Panc1 (cell line): ENCODE measurements around the gene ZNF333.

Experiments used
- POLR2AphosphoS5 ChIP-seq: IDR thresholded peaks from 2 replicates; pipeline ENCODE4 v1.6.1; 2012; ENCODE audit warnings: mild to moderate bottlenecking, low read depth, low read length, moderate library complexity
- TF ChIP-seq, protein P1 (sequence below): fragments of 450-650 bp; IDR thresholded peaks from 2 replicates; pipeline ENCODE4 v1.5.1; 2017; ENCODE audit warnings: mild to moderate bottlenecking

- TF ChIP-seq, protein P1, sequence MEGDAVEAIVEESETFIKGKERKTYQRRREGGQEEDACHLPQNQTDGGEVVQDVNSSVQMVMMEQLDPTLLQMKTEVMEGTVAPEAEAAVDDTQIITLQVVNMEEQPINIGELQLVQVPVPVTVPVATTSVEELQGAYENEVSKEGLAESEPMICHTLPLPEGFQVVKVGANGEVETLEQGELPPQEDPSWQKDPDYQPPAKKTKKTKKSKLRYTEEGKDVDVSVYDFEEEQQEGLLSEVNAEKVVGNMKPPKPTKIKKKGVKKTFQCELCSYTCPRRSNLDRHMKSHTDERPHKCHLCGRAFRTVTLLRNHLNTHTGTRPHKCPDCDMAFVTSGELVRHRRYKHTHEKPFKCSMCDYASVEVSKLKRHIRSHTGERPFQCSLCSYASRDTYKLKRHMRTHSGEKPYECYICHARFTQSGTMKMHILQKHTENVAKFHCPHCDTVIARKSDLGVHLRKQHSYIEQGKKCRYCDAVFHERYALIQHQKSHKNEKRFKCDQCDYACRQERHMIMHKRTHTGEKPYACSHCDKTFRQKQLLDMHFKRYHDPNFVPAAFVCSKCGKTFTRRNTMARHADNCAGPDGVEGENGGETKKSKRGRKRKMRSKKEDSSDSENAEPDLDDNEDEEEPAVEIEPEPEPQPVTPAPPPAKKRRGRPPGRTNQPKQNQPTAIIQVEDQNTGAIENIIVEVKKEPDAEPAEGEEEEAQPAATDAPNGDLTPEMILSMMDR: no peak
- no peak for TF ChIP-seq POLR2AphosphoS5
Measured at GRCh38 chr19:14650161-14650560, 39.7 kb upstream of the ZNF333 start.
